HCT116 (cell line): ENCODE measurements around the gene OR10P1. TPM values are rescaled to one million over a fixed set of nuclear protein-coding genes. Genes with fewer than 3 reads are reported as not detected.

Source experiments
- ATAC-seq: fragments of 200-7000 bp; cut with Tn5 transposase; 2 replicates; pipeline ENCODE4 v1.9.1; 2020; ENCODE audit warnings: mild to moderate bottlenecking, moderate library complexity
- BruUV-seq: library from RNA; stranded (reverse); fragments of 400-500 nt; replicated peaks from 2 replicates; lab custom pipeline; 2021; lab: Mats Ljungman, UMichigan
- CTCF ChIA-PET: fragments of 300-600 bp; sonication (Branson Sonifier 250); formaldehyde crosslinking; loops from one replicate; lab custom pipeline; 2021; ENCODE audit warnings: antibody characterized with exemption; lab: Charles Lee
- POLR2A ChIA-PET: fragments of 300-600, 350-600 bp; sonication (Branson Sonifier 250); formaldehyde crosslinking; loops from one replicate; lab custom pipeline; 2021; ENCODE audit warnings: antibody characterized with exemption; lab: Charles Lee
- RAD21 ChIA-PET, 2 experiments: fragments of 300-600 bp; sonication (Branson Sonifier 250); formaldehyde crosslinking; loops; one replicate each; lab custom pipeline; 2023; ENCODE audit warnings: low total read pairs in 2 of 2; ENCODE audit not compliant: uncharacterized antibody in 2 of 2, unreplicated experiment in 2 of 2, low non-redundant PET in 1 of 2; lab: Charles Lee
- DNase-seq: peaks from one replicate; pipeline ENCODE4 v3.0.0-alpha.2; 2010; ENCODE audit warnings: low read depth, low spot score
- H2AFZ ChIP-seq: fragments of 200-600 bp; shearing (Covaris generic), sonication (generic); 2 replicates; pipeline ENCODE4 v1.6.1; 2017; ENCODE audit warnings: low read depth, mixed run types, mixed read lengths, antibody characterized with exemption, low read length; ENCODE audit not compliant: poor library complexity, severe bottlenecking
- H3K27ac ChIP-seq: 2 replicates; pipeline ENCODE4 v1.5.1; 2012; ENCODE audit warnings: low read depth, low read length
- H3K27me3 ChIP-seq: fragments of 200-600 bp; sonication (generic); 2 replicates; pipeline ENCODE4 v1.6.1; 2016; ENCODE audit warnings: mixed run types, low read length, mixed read lengths; ENCODE audit not compliant: insufficient read depth
- H3K36me3 ChIP-seq, 2 experiments: fragments of 200-500 bp in 1 of 2; fragments of 200-600 bp in 1 of 2; sonication (Bioruptor generic) in 1 of 2; sonication (generic) in 1 of 2; 2 replicates each; pipeline versions ENCODE4 v1.5.1 to v1.6.1; 2014 to 2016; ENCODE audit warnings: low read length in 2 of 2, inconsistent platforms in 1 of 2, mixed read lengths in 1 of 2, mixed run types in 1 of 2; ENCODE audit not compliant: insufficient read depth in 2 of 2, control insufficient read depth in 1 of 2
- H3K4me1 ChIP-seq, 2 experiments: fragments of 200-600 bp in 1 of 2; sonication (generic) in 1 of 2; 2 replicates each; pipeline versions ENCODE4 v1.5.1 to v1.6.1; 2012 to 2017; ENCODE audit warnings: low read length in 2 of 2, inconsistent platforms in 1 of 2, mild to moderate bottlenecking in 1 of 2, mixed read lengths in 1 of 2, mixed run types in 1 of 2, moderate library complexity in 1 of 2; ENCODE audit not compliant: insufficient read depth in 2 of 2, control insufficient read depth in 1 of 2
- H3K4me2 ChIP-seq: fragments of 200-600 bp; sonication (generic); 2 replicates; pipeline ENCODE4 v1.6.1; 2017; ENCODE audit warnings: mixed run types, low read length, mixed read lengths
- H3K4me3 ChIP-seq, 2 experiments: fragments of 200-600 bp in 1 of 2; sonication (generic) in 1 of 2; replicated peaks in 1 of 2; 2 replicates each; pipeline ENCODE4 v1.5.1; 2011 to 2016; ENCODE audit warnings: low read length in 2 of 2, control low read depth in 1 of 2, low read depth in 1 of 2, mild to moderate bottlenecking in 1 of 2, mixed read lengths in 1 of 2, mixed run types in 1 of 2
- H3K79me2 ChIP-seq: fragments of 200-600 bp; sonication (generic); 2 replicates; pipeline ENCODE4 v1.6.1; 2017; ENCODE audit warnings: mild to moderate bottlenecking, mixed run types, low read length, moderate library complexity, mixed read lengths; ENCODE audit not compliant: insufficient read depth
- H3K9ac ChIP-seq: fragments of 200-600 bp; sonication (generic); 2 replicates; pipeline ENCODE4 v1.6.1; 2016; ENCODE audit warnings: low read length, mixed read lengths
- H3K9me2 ChIP-seq: fragments of 200-600 bp; sonication (generic), shearing (Covaris generic); 2 replicates; pipeline ENCODE4 v1.6.1; 2017; ENCODE audit warnings: mixed run types, mild to moderate bottlenecking, moderate library complexity; ENCODE audit not compliant: insufficient read depth
- H3K9me3 ChIP-seq, 2 experiments: fragments of 200-500 bp in 1 of 2; fragments of 200-600 bp in 1 of 2; sonication (Bioruptor generic) in 1 of 2; sonication (generic) in 1 of 2; 2 replicates each; pipeline ENCODE4 v1.6.1; 2014 to 2017; ENCODE audit warnings: low read length in 2 of 2, mixed read lengths in 2 of 2, inconsistent platforms in 1 of 2, low read depth in 1 of 2, mild to moderate bottlenecking in 1 of 2, mixed run types in 1 of 2, moderate library complexity in 1 of 2; ENCODE audit not compliant: control insufficient read depth in 1 of 2, insufficient read depth in 1 of 2
- H4K20me1 ChIP-seq: fragments of 200-600 bp; sonication (generic), shearing (Covaris generic); 2 replicates; pipeline ENCODE4 v1.6.1; 2017; ENCODE audit warnings: mixed run types, mild to moderate bottlenecking, moderate library complexity; ENCODE audit not compliant: insufficient read depth
- ATF3 ChIP-seq: IDR thresholded peaks from 2 replicates; pipeline ENCODE4 v1.6.1; 2012
- CBX3 ChIP-seq: IDR thresholded peaks from 2 replicates; pipeline ENCODE4 v1.6.1; 2012; ENCODE audit warnings: low read depth
- CEBPB ChIP-seq: IDR thresholded peaks from 2 replicates; pipeline ENCODE4 v1.6.1; 2012; ENCODE audit warnings: low read depth
- EGR1 ChIP-seq: IDR thresholded peaks from 2 replicates; pipeline ENCODE4 v1.6.1; 2012; ENCODE audit warnings: low read depth
- ELF1 ChIP-seq: IDR thresholded peaks from 2 replicates; pipeline ENCODE4 v1.6.1; 2012; ENCODE audit warnings: low read depth, borderline replicate concordance
- EZH2 ChIP-seq: fragments of 200-600 bp; sonication (generic); IDR thresholded peaks from 2 replicates; pipeline ENCODE4 v1.6.1; 2017; ENCODE audit warnings: antibody characterized with exemption, mixed run types
- EZH2phosphoT487 ChIP-seq: fragments of 200-600 bp; IDR thresholded peaks from 2 replicates; pipeline ENCODE4 v1.6.1; 2018; ENCODE audit warnings: antibody characterized with exemption, borderline replicate concordance
- MAX ChIP-seq: IDR thresholded peaks from 2 replicates; pipeline ENCODE4 v1.6.1; 2012
- REST ChIP-seq: IDR thresholded peaks from 2 replicates; pipeline ENCODE4 v1.6.1; 2012; ENCODE audit warnings: low read depth
- SP1 ChIP-seq: IDR thresholded peaks from 2 replicates; pipeline ENCODE4 v1.6.1; 2012; ENCODE audit warnings: low read depth
- SRF ChIP-seq: IDR thresholded peaks from 2 replicates; pipeline ENCODE4 v1.6.1; 2012; ENCODE audit warnings: low read depth
- TCF7L2 ChIP-seq: IDR thresholded peaks from 2 replicates; pipeline ENCODE4 v1.7.0; 2011; ENCODE audit warnings: borderline replicate concordance, inconsistent platforms; ENCODE audit not compliant: insufficient read depth, insufficient read length; ENCODE audit errors: extremely low read depth
- YY1 ChIP-seq: IDR thresholded peaks from 2 replicates; pipeline ENCODE4 v1.6.1; 2011; ENCODE audit warnings: low read length, low read depth, moderate library complexity, mild to moderate bottlenecking; ENCODE audit not compliant: insufficient replicate concordance; ENCODE audit errors: extremely low read depth
- ZFX ChIP-seq: fragments of 450-650 bp; IDR thresholded peaks from 2 replicates; pipeline ENCODE4 v1.6.1; 2017
- intact Hi-C: fragments of 100-400 bp; cut with micrococcal nuclease; formaldehyde crosslinking; loops from 2 replicates; pipeline ENCODE4 v1.10.0; 2022
- total RNA-seq: library from RNA; stranded (reverse); gene quantifications from one replicate; pipeline ENCODE4 v1.2.1, GENCODE V29; 2021; ENCODE audit not compliant: unreplicated experiment

Gene OR10P1
- total RNA-seq, 1 experiment from 2014 or later: not detected

- Histone ChIP-seq H3K27ac (no peak overlapping the region), H4K20me1 (no peaks in the 10 kb centered on the region), H3K9ac (no peak overlapping the region), H3K9me3 (no peaks in the 10 kb centered on the region), H3K4me3 (no peak overlapping the region), H3K9me2 (no peaks in the 10 kb centered on the region), H3K4me2 (no peak overlapping the region), H3K79me2 (no peaks in the 10 kb centered on the region), H3K4me1 (no peaks in the 10 kb centered on the region), H3K36me3 (no peaks in the 10 kb centered on the region), H3K27me3 (peaks cover 31% of the 10 kb centered on the region; the same call in 1 of the 2 replicates), H2AFZ (no peak overlapping the region)
- TF ChIP-seq SRF (no peak), ELF1 (no peak), TCF7L2 (no peak), REST (no peak), ATF3 (no peak), SP1 (no peak), CBX3 (no peak), EZH2 (no peak), EGR1 (no peak), ZFX (no peak), YY1 (no peak), EZH2phosphoT487 (no peak), CEBPB (no peak), MAX (no peak)
- no peak for DNase-seq
- RAD21 ChIA-PET: no interaction called here
- CTCF ChIA-PET: no interaction called here
- BruUV-seq: no TSS peak
- intact Hi-C loops: no loop called here
- ATAC-seq: no peak
- POLR2A ChIA-PET: no interaction called here
Observed at GRCh38 chr12:55626154-55626553, 10.5 kb upstream of the OR10P1 start.
